Endothelial cell (in vitro differentiated cells): ENCODE measurements around the gene KLK4. TPM values are rescaled to one million over a fixed set of nuclear protein-coding genes. Genes with fewer than 3 reads are reported as not detected.

Experiments used
- DNase-seq: peaks from one replicate; pipeline ENCODE4 v3.0.0; 2021; ENCODE audit warnings: low spot score
- H3K27ac Mint-ChIP-seq: one replicate; pipeline ENCODE4 v1.8.0; 2021; ENCODE audit warnings: mixed read lengths, inconsistent platforms; ENCODE audit not compliant: unreplicated experiment
- H3K27me3 Mint-ChIP-seq: one replicate; pipeline ENCODE4 v1.8.0; 2021; ENCODE audit warnings: mild to moderate bottlenecking, moderate library complexity, mixed read lengths, inconsistent platforms; ENCODE audit not compliant: unreplicated experiment
- H3K36me3 Mint-ChIP-seq: one replicate; pipeline ENCODE4 v1.8.0; 2021; ENCODE audit warnings: mild to moderate bottlenecking, low read depth, mixed read lengths, inconsistent platforms; ENCODE audit not compliant: unreplicated experiment
- H3K4me1 Mint-ChIP-seq: one replicate; pipeline ENCODE4 v1.8.0; 2021; ENCODE audit warnings: mild to moderate bottlenecking, mixed read lengths, inconsistent platforms; ENCODE audit not compliant: unreplicated experiment
- H3K4me3 Mint-ChIP-seq: one replicate; pipeline ENCODE4 v1.8.0; 2021; ENCODE audit warnings: mild to moderate bottlenecking, mixed read lengths, inconsistent platforms; ENCODE audit not compliant: unreplicated experiment
- H3K9me3 Mint-ChIP-seq: one replicate; pipeline ENCODE4 v1.8.0; 2021; ENCODE audit warnings: mixed read lengths, inconsistent platforms; ENCODE audit not compliant: unreplicated experiment
- CTCF ChIP-seq: fragments of 200-600 bp; sonication (generic); IDR thresholded peaks from one replicate; pipeline ENCODE4 v1.5.0; 2021; ENCODE audit warnings: antibody characterized with exemption; ENCODE audit not compliant: unreplicated experiment
- total RNA-seq: library from RNA; stranded (reverse); fragmentation: NEBNext Ultra II Directional; extraction: Animal tissue kit (Norgen Biotek cat#: 25700); gene quantifications from one replicate; pipeline ENCODE4 v1.2.1, GENCODE V29; 2021; ENCODE audit not compliant: unreplicated experiment

The KLK4 gene
- total RNA-seq, 1 donor from 2014 or later, result not detected

- Mint-ChIP-seq H3K27me3 (peaks cover 5% of the 10 kb centered on the region), H3K4me1 (no peaks in the 10 kb centered on the region), H3K36me3 (peaks cover 7% of the 10 kb centered on the region), H3K9me3 (peaks cover 25% of the 10 kb centered on the region), H3K4me3 (no peak overlapping the region), H3K27ac (no peak overlapping the region)
- no peak for DNase-seq
- no peak for TF ChIP-seq CTCF
Observed at GRCh38 chr19:50889638-50890037, 21.6 kb downstream of the KLK4 start.

GRCh38 chr19:50882188-50882587 is 29.0 kb downstream of the KLK4 start:
- TF ChIP-seq CTCF, result no peak
- H3K27me3 Mint-ChIP-seq, result peaks cover 7% of the 10 kb centered on the region
- H3K4me1 Mint-ChIP-seq, result no peaks in the 10 kb centered on the region
- no peak overlapping the region for H3K4me3 Mint-ChIP-seq
- H3K27ac Mint-ChIP-seq, result no peak overlapping the region
- DNase-seq, result no peak
- H3K36me3 Mint-ChIP-seq, result no peaks in the 10 kb centered on the region
- peaks cover 17% of the 10 kb centered on the region for H3K9me3 Mint-ChIP-seq

- Mint-ChIP-seq H3K4me3 (no peak overlapping the region), H3K9me3 (peaks cover 7% of the 10 kb centered on the region)
Observed at GRCh38 chr19:50880241-50880640, 31.0 kb downstream of the KLK4 start.

GRCh38 chr19:50878851-50879250 is 32.3 kb downstream of the KLK4 start:
- no peak for TF ChIP-seq CTCF
- DNase-seq, result no peak
- Mint-ChIP-seq H3K4me3 (no peak overlapping the region), H3K36me3 (no peaks in the 10 kb centered on the region), H3K27ac (no peak overlapping the region), H3K4me1 (no peaks in the 10 kb centered on the region), H3K27me3 (peaks cover 4% of the 10 kb centered on the region), H3K9me3 (peaks cover 7% of the 10 kb centered on the region)

More at GRCh38 chr19:50880241-50880640, 31.0 kb downstream of the KLK4 start:
- Mint-ChIP-seq H3K27me3 (peaks cover 6% of the 10 kb centered on the region), H3K27ac (no peak overlapping the region), H3K36me3 (no peaks in the 10 kb centered on the region), H3K4me1 (no peaks in the 10 kb centered on the region)
- DNase-seq, result no peak
- TF ChIP-seq CTCF, result no peak

GRCh38 chr19:50877338-50877737 is 33.9 kb downstream of the KLK4 start:
- peaks cover 5% of the 10 kb centered on the region for H3K27me3 Mint-ChIP-seq
- DNase-seq, result no peak

More at GRCh38 chr19:50877338-50877737, 33.9 kb downstream of the KLK4 start:
- Mint-ChIP-seq H3K4me1 (no peaks in the 10 kb centered on the region), H3K36me3 (peaks cover 2% of the 10 kb centered on the region), H3K9me3 (peaks cover 7% of the 10 kb centered on the region), H3K27ac (no peak overlapping the region), H3K4me3 (no peak overlapping the region)
- TF ChIP-seq CTCF, result no peak
